Suprapubic skin (tissue), 4 donors: ENCODE results near the gene IDH3G. TPM values are rescaled to one million over a fixed set of nuclear protein-coding genes. Genes with fewer than 3 reads are reported as not detected.

Source experiments
- DNase-seq, 2 donors: peaks; one replicate each; pipeline ENCODE4 v3.0.0-alpha.2; 2019; ENCODE audit warnings: low spot score in 2 of 2
- H3K27ac ChIP-seq: fragments of 200-600 bp; sonication (generic); one replicate; pipeline ENCODE4 v1.5.1; 2019
- H3K27me3 ChIP-seq: fragments of 200-600 bp; sonication (generic); one replicate; pipeline ENCODE4 v1.5.1; 2019
- H3K36me3 ChIP-seq: fragments of 200-600 bp; sonication (generic); one replicate; pipeline ENCODE4 v1.5.1; 2019
- H3K4me1 ChIP-seq: fragments of 200-600 bp; sonication (generic); one replicate; pipeline ENCODE4 v1.5.1; 2019
- H3K4me3 ChIP-seq: fragments of 200-600 bp; sonication (generic); one replicate; pipeline ENCODE4 v1.5.1; 2019; ENCODE audit warnings: mild to moderate bottlenecking
- H3K9me3 ChIP-seq: fragments of 200-600 bp; sonication (generic); one replicate; pipeline ENCODE4 v1.5.1; 2019
- CTCF ChIP-seq, 2 donors: fragments of 200-600 bp in 1 of 2; fragments of 450-650 bp in 1 of 2; sonication (generic) in 1 of 2; IDR thresholded peaks; one replicate each; pipeline ENCODE4 v1.5.1; 2016 to 2019; ENCODE audit warnings: antibody characterized with exemption in 2 of 2, mild to moderate bottlenecking in 1 of 2, moderate library complexity in 1 of 2
- EP300 ChIP-seq: sonication (generic); formaldehyde crosslinking; IDR thresholded peaks from one replicate; pipeline ENCODE4 v1.6.1; 2017; ENCODE audit warnings: antibody characterized with exemption
- POLR2A ChIP-seq, 2 donors: fragments of 450-650 bp; IDR thresholded peaks; one replicate each; pipeline ENCODE4 v1.6.1; 2017; ENCODE audit warnings: antibody characterized with exemption in 2 of 2, mild to moderate bottlenecking in 2 of 2, moderate library complexity in 2 of 2
- POLR2AphosphoS5 ChIP-seq, 3 donors: sonication (generic); formaldehyde crosslinking; IDR thresholded peaks; one replicate each; pipeline ENCODE4 v1.6.1; 2017; ENCODE audit warnings: antibody characterized with exemption in 3 of 3
- WGBS: methylation state at CpG from one replicate; pipeline ENCODE4 v1.1.5; 2018; 5-methylcytosine and 5-hydroxymethylcytosine counted together
- total RNA-seq, 4 donors: library from RNA; depleted of rRNA; stranded (reverse); fragments of >200 nt; gene quantifications; one replicate each; pipeline ENCODE4 v1.1.0, GENCODE V29; 2016

IDH3G gene
- total RNA-seq, 4 donors from 2014 or later: 58.1 to 105 (median 93.8) TPM

GRCh38 chrX:153806999-153807575 is 12.9 kb upstream of the IDH3G start:
- H3K27ac ChIP-seq: no peak overlapping the region

DNA sequence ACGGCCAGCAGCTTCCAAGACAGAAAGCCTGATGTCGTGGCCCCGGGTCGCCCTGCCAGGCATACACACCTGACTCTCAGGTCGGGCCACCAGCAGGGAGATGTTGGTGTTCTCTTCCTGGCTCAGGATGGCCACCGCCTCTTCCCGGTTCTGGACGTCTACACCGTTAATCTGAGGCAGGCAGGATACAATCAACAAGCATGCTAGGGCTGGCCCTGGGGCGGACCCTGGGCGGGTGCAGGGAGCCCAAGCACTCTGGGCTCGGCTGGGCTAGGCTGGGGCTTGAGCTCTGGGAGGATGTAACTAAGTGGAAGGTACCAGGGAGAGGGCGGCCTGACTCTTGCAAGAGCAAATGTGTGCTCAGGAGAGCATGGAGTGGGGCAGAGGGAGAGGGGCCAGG is 11.3 kb upstream of the IDH3G start:
- no peaks in the 10 kb centered on the region for H3K27me3 ChIP-seq
- H3K4me3 ChIP-seq: no peak overlapping the region
- DNase-seq: no peak
- H3K36me3 ChIP-seq: no peaks in the 10 kb centered on the region
- no peak overlapping the region for H3K27ac ChIP-seq
- WGBS: 69% methylated on average over 8 of the region's 13 CpGs
- H3K4me1 ChIP-seq: no peaks in the 10 kb centered on the region
- H3K9me3 ChIP-seq: no peaks in the 10 kb centered on the region
- TF ChIP-seq EP300: no peak
- TF ChIP-seq CTCF (IDR thresholded peaks at IDR 0.05): no peak
- no peak for TF ChIP-seq POLR2AphosphoS5 (IDR thresholded peaks at IDR 0.05)
- TF ChIP-seq POLR2A (IDR thresholded peaks at IDR 0.05): no peak

More at GRCh38 chrX:153806999-153807575, 12.9 kb upstream of the IDH3G start:
- no peaks in the 10 kb centered on the region for H3K9me3 ChIP-seq
- H3K4me3 ChIP-seq: no peak overlapping the region
- no peaks in the 10 kb centered on the region for H3K36me3 ChIP-seq
- no peaks in the 10 kb centered on the region for H3K27me3 ChIP-seq
- DNase-seq: no peak
- no CpG with 5 or more reads among the region's 28 CpGs for WGBS
- TF ChIP-seq POLR2A (IDR thresholded peaks at IDR 0.05) (no peak), CTCF (IDR thresholded peaks at IDR 0.05) (no peak), EP300 (no peak), POLR2AphosphoS5 (IDR thresholded peaks at IDR 0.05) (no peak)
- H3K4me1 ChIP-seq: no peaks in the 10 kb centered on the region

DNA sequence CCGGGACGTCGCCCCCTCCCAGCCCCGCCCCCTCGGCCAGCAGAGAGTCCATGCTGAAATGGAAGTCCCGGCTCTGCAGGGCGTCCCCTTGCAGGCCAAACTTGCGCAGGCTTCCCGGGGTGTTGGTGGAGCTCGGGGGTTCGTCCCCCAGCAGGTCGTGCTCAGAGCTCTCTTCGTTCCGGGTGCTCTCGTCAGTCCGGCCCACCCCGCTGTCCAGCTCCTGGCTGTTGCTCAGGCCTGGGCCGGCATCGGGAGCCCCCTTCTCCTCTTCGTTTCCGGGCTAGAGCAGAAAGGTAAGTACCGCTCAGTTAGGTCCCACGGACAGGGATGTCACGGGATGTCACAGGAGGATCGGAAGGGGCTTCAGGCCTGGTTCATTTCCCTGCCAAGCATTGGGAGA is 10.4 kb upstream of the IDH3G start:
- Histone ChIP-seq H3K4me3 (no peak overlapping the region), H3K4me1 (no peaks in the 10 kb centered on the region), H3K27ac (no peak overlapping the region), H3K27me3 (no peaks in the 10 kb centered on the region), H3K36me3 (no peaks in the 10 kb centered on the region), H3K9me3 (no peaks in the 10 kb centered on the region)
- WGBS: 98% methylated on average over 12 of the region's 25 CpGs
- TF ChIP-seq EP300 (no peak), POLR2A (IDR thresholded peaks at IDR 0.05) (no peak)
- DNase-seq: no peak

DNA sequence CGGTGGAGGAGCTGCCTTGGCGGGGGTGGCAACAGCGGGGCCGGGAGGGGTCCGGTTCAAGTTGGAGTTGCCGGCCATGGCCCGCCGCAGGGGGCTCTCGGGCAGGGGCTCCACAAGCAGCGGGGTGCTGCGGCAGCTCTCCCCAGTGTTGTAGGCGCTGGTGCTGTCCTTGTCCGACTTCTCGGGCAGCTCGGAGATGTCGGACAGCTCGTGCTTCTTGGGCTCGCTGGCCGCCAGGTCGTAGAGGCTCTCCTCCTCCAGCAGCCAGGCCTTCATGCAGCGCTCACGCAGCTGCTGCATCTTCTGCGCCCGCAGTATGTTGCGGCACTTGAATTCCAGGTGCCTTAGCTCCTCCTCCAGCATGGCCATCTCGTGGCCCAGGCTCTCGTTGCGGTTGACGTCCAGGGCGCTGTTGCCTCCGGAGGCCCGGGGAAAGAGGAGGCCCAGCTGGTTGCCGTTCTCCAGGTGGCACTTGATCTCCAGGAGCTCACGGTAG is 10.0 kb upstream of the IDH3G start:
- Histone ChIP-seq H3K27me3 (no peaks in the 10 kb centered on the region), H3K4me3 (no peak overlapping the region), H3K36me3 (no peaks in the 10 kb centered on the region), H3K9me3 (no peaks in the 10 kb centered on the region), H3K4me1 (no peaks in the 10 kb centered on the region), H3K27ac (no peak overlapping the region)
- DNase-seq: no peak
- no peak for TF ChIP-seq POLR2A (IDR thresholded peaks at IDR 0.05)
- no peak for TF ChIP-seq EP300
- WGBS: 98% methylated on average over 10 of the region's 34 CpGs

DNA sequence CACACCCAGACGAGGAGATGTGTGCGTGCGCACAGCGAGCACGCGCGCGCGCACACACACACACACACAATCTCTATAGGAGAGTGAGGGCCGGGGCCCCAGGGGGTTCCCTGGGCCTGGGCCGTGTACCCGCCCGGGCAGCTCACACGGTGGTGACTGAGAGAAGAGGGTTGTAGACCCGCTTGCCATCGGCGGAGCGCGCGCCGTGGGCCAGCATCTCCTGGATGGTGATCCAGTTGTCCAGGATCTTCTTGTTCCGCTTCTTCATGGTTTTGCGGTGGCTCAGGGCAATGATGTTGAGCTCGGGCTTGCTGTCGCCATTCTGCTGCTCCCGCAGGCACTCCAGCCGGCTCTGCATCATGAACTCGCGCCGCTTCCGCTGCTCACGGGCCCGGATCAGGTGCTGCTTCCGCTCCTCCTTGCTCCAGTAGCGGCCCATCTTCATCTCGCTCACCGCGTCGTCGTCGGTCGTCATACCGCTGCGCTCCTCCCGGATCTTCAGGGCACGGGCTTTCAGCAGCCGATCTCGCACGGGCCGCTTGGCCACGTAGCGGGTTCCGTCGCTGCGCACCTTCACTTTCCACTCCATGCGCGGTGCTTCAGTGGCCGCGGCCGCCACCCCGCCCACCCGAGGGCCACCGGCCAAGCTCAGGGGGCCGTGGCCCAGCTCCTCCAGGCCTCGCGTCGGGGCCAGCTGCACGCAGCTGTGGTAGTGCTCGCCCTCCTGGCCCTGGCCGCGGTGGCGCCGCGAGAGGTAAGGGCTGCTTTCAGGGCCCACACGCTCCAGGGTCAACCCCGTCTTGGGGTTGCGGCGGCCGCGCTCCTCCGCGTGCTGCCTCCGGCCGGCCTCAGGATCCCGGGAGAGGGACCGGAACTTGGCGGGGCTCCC is 9.3 kb upstream of the IDH3G start:
- Histone ChIP-seq H3K9me3 (no peaks in the 10 kb centered on the region), H3K36me3 (no peaks in the 10 kb centered on the region), H3K27me3 (no peaks in the 10 kb centered on the region), H3K4me3 (no peak overlapping the region), H3K4me1 (no peaks in the 10 kb centered on the region), H3K27ac (no peak overlapping the region)
- TF ChIP-seq EP300: no peak
- TF ChIP-seq POLR2A (IDR thresholded peaks at IDR 0.05): no peak
- TF ChIP-seq POLR2AphosphoS5 (IDR thresholded peaks at IDR 0.05): no peak
- TF ChIP-seq CTCF (IDR thresholded peaks at IDR 0.05): no peak
- no peak for DNase-seq
- 94% methylated on average over 59 of the region's 87 CpGs for WGBS

DNA sequence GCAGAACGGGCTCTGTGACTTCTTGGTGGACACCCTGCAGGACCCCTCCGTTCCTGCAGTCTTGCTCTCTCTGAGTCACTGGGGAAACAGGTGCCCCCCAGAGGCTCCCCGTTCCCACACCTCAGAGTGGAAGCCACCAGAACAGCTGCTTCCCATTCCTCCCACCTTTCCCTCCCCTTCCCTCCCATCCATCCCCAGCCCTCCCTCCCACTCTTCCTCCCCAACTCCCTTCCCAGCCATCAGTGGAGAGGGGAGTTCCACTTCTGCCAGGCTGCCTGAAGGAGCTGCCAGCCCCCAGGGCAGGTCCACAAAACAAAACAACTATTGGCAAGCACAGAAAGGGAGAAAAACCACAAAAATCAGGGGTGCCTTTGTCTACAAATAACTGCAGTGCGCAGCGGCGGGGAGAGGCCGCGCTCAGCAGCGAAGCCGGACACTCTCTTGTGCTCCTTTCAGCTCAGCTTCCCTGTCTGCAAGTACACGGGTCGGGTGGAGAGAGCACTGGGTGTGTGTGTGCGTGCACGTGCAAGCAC is 8.4 kb upstream of the IDH3G start:
- no peak for DNase-seq
- H3K27me3 ChIP-seq: no peaks in the 10 kb centered on the region
- TF ChIP-seq POLR2AphosphoS5 (IDR thresholded peaks at IDR 0.05): no peak
- TF ChIP-seq CTCF (IDR thresholded peaks at IDR 0.05): no peak
- TF ChIP-seq POLR2A (IDR thresholded peaks at IDR 0.05): no peak
- H3K27ac ChIP-seq: no peak overlapping the region
- 78% methylated on average over 12 of the region's 14 CpGs for WGBS
- no peaks in the 10 kb centered on the region for H3K9me3 ChIP-seq
- no peak overlapping the region for H3K4me3 ChIP-seq
- H3K4me1 ChIP-seq: no peaks in the 10 kb centered on the region
- peaks cover 9% of the 10 kb centered on the region for H3K36me3 ChIP-seq
